ENCODE data around the gene MLYCD.

MLYCD gene

DNA sequence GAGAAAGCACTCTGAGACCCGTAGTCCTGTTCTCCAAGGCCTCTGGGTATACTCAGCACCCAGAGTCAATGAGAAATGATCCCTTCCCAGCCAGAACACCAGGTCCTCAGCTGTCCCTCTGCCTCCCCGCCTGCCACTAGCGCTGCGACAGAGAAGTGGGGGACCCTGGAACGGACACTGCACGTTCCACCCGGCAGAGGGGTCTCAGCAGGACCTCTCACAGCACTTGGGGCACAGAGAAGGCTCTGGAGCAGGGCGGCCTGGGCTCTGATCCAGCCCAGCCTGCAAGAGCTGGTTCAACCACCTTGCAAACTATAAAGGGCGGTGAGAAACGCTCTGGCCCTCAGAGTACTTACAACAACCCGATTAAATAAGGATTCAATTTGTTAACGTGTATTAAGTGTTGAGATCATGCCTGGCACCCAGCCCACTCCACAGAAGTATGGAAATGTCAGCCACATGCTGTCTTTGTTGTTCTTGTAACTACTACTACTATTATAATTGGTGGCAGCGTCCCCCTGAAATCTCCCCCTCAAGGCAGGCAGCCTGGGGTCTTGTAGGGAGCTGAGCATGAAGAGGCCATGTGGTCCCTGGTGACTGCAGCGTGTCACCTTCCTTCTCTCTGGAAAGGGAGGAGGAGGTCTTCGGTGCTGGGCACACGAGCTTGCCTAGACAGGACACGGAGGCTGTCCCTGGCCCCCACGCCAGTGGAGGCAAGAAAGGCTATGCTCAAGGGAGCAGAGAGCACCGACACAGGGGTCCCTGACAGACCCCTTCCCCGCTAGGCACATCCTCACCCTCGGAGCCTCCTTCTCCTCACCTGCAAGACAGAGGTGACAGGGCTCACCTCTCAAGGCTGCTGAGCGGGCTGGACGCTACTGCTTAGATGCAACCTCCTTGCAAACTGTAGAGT, 56.6 kb downstream of the MLYCD start:
- H3K4me1 ChIP-seq (ENCODE audit: control insufficient read depth, insufficient read depth, low read length), result peaks cover 38% of the 10 kb centered on the region
- H3K9me3 ChIP-seq (ENCODE audit: control insufficient read depth, low read length), result no peaks in the 10 kb centered on the region
- H3K27me3 ChIP-seq (ENCODE audit: control insufficient read depth, insufficient read depth, low read length), result no peaks in the 10 kb centered on the region
- peaks cover 9% of the 10 kb centered on the region for H3K36me3 ChIP-seq (ENCODE audit: control insufficient read depth, insufficient read depth, low read length)
- no peak overlapping the region for H3K4me3 ChIP-seq (ENCODE audit: low read length)
- no peak overlapping the region for H3K9ac ChIP-seq (ENCODE audit: low read length)

DNA sequence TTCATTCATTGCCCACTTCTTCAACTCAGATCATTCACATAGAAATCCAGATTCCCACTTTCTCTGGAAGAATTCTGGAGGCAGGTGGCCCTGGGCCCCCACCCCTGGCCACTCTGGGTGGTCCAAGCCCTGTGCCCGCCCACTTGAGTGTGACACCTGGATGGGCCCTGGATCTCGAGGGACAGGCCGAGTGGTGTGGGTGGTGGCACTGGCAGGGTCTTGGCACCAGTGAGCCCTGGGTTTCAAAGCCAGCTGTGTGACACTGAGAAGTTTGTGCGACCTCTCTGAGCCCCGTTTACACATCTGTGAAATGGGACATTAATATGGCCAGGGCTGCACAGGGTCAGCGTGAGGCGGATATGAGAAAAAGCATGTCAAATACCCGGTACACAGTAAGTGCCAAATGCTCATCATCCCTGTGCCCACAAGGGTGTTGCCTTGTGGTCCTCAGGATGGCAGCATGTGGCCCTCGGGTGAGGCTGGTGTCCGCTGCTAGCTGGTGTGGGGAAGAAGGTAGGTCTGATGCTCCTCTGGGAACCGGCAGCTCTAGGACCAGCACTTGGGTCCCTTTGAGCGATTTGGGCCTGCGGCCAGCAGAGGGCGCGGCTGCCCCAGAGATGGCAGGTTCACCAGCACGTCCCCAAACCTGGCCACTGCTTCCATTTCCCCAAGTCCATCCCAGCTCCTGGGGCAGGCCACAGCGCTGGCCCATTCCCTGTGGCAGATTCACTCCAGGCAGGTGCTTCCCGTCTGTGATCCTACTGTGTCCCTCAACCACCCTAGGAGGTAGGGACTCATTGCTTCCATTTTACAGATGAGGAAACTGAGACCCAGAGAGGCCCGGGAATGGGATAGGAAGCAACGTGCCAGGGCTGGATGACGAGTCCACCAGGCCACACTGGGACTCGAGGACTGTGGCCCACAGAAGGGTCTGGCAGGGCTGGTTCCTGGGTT, 57.7 kb downstream of the MLYCD start:
- Histone ChIP-seq H3K4me3 (ENCODE audit: low read length) (no peak overlapping the region), H3K36me3 (ENCODE audit: control insufficient read depth, insufficient read depth, low read length) (peaks cover 9% of the 10 kb centered on the region), H3K9ac (ENCODE audit: low read length) (no peak overlapping the region), H3K27me3 (ENCODE audit: control insufficient read depth, insufficient read depth, low read length) (no peaks in the 10 kb centered on the region), H3K4me1 (ENCODE audit: control insufficient read depth, insufficient read depth, low read length) (peaks cover 38% of the 10 kb centered on the region), H3K9me3 (ENCODE audit: control insufficient read depth, low read length) (no peaks in the 10 kb centered on the region)

DNA sequence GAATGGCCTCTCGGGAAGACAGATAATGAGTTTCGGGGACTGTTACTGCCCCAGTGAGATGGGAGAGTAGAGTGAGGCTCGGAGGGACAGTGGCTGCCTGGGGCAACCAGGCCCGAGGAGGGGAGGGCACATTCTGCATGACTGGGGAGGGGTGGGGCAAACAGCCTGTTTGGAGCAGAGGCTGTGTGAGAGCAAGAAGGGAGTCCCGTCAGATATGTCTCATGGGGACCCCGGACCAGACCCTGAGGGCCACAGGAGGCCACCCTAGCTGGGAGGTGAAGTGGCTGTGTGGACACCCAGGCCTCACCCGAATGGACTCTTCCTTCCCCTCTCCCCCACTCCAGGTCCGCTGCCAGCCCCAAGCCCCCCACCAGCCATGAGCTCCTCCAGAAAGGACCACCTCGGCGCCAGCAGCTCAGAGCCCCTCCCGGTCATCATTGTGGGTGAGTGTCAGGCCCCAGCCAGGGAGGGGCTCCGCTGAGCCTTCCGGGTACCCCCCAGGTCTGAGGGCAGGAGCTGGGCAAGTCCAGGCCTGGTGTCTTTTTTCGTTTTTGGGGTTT, 58.5 kb downstream of the MLYCD start:
- Histone ChIP-seq H3K4me1 (ENCODE audit: control insufficient read depth, insufficient read depth, low read length) (peaks cover 37% of the 10 kb centered on the region), H3K9ac (ENCODE audit: low read length) (no peak overlapping the region), H3K4me3 (ENCODE audit: low read length) (no peak overlapping the region)

DNA sequence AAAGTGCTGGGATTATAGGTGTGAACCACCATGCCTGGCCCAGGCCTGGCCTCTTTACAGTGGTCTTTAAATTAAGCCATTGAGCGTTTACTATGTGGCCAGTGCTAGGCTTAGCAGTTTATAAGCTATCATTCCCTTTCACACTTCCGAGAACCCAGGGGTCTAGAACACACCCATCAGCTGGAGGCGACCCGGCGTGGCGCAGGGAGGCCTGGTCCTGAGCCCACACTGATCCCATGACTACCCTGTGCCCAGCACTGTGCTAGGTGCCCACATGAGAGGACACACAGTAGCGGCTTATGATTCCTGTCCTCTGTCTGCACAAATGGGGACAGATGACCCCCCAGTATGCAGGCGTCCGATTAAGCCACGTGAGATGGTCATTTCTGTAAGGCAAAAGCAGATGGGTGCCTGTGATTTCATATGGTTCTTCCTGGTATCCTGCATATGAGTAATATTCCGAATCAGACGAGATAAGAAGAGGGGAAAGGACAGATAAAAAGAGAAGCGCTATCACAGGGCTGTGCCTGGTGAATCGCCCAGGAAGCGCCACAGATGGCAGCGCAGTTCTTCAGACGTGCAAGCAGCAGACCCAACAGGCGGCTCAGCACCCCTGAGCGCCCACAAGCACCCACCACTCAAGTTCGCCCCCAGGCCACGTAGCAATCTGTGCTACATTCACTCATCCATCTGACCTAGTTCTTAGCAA, 59.4 kb downstream of the MLYCD start:
- H3K36me3 ChIP-seq (ENCODE audit: control insufficient read depth, insufficient read depth, low read length), result peaks cover 9% of the 10 kb centered on the region

More for the DNA sequence above, 58.5 kb downstream of the MLYCD start:
- H3K9me3 ChIP-seq (ENCODE audit: control insufficient read depth, low read length), result no peaks in the 10 kb centered on the region
- peaks cover 9% of the 10 kb centered on the region for H3K36me3 ChIP-seq (ENCODE audit: control insufficient read depth, insufficient read depth, low read length)
- no peaks in the 10 kb centered on the region for H3K27me3 ChIP-seq (ENCODE audit: control insufficient read depth, insufficient read depth, low read length)

DNA sequence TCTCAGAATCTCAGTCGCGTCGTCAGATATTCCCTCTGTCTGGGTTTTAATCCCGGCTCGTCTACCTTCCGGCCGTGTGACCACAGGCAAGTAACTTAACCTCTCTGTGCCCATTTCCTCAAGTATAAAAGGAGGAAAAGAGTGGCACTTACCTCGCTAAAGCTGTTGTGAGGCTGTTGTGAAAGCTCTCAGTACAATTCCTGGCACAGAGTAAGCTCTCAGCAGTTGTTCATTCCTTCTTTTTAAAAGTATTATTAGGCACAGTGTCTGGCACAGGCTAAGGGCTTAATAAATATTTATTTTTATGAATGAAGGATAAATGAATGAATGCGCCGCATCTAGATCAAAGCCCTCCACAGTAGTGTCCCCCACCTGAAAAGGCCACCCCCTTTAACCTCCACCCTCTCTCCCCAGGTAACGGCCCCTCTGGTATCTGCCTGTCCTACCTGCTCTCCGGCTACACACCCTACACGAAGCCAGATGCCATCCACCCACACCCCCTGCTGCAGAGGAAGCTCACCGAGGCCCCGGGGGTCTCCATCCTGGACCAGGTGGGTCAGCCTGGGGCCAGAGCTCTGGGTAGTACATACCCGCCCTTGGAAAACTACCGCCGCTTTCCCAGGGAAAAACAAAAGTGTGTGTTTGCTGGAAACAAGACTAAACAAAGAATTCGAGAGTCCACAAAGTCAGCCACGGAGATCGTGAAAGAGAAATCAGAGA, 60.1 kb downstream of the MLYCD start:
- H3K27me3 ChIP-seq (ENCODE audit: control insufficient read depth, insufficient read depth, low read length), result no peaks in the 10 kb centered on the region
- no peak overlapping the region for H3K9ac ChIP-seq (ENCODE audit: low read length)
- peaks cover 22% of the 10 kb centered on the region for H3K4me1 ChIP-seq (ENCODE audit: control insufficient read depth, insufficient read depth, low read length)
- no peak overlapping the region for H3K4me3 ChIP-seq (ENCODE audit: low read length)
- H3K9me3 ChIP-seq (ENCODE audit: control insufficient read depth, low read length), result no peaks in the 10 kb centered on the region
- H3K36me3 ChIP-seq (ENCODE audit: control insufficient read depth, insufficient read depth, low read length), result peaks cover 9% of the 10 kb centered on the region

More for the DNA sequence above, 59.4 kb downstream of the MLYCD start:
- Histone ChIP-seq H3K27me3 (ENCODE audit: control insufficient read depth, insufficient read depth, low read length) (no peaks in the 10 kb centered on the region), H3K9ac (ENCODE audit: low read length) (no peak overlapping the region), H3K9me3 (ENCODE audit: control insufficient read depth, low read length) (no peaks in the 10 kb centered on the region), H3K4me3 (ENCODE audit: low read length) (no peak overlapping the region), H3K4me1 (ENCODE audit: control insufficient read depth, insufficient read depth, low read length) (peaks cover 28% of the 10 kb centered on the region)

DNA sequence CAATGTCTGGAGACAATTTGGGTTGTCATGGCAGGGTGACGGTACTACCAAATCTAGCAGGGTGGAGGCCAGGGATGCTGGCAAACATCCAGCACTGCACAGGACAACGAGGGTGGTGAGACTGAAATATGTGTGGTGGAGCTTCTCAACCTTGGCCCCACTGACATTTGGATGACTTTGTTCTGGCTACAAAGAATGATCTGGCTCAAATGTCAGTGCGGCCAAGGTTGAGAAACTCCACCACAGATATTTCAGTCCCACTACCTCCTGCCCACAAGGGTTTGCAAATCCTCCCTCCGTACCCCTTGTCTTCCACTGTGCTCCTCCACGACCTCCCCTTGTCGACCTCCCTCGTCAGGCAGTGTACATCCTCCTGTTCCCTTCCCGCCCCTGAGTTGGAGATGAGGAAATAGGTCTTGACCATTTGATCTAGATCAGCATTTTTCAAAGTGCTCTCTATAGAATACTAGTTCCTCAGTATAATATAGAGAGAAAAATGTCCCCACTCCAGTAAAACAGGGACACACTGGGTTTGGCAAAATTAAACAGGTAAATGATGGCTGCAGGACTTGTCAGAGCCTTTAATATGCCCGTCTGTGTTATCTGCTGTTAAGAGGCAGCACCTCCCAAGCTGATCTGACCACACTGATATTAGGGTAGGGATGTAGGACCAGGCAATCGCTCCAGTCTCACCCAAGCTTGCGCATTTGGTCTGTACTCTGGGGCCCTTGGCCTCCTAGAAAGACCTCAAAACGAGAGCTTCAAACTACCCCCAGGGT, 60.9 kb downstream of the MLYCD start:
- Histone ChIP-seq H3K4me3 (ENCODE audit: low read length) (no peak overlapping the region), H3K27me3 (ENCODE audit: control insufficient read depth, insufficient read depth, low read length) (no peaks in the 10 kb centered on the region), H3K36me3 (ENCODE audit: control insufficient read depth, insufficient read depth, low read length) (peaks cover 9% of the 10 kb centered on the region), H3K9ac (ENCODE audit: low read length) (no peak overlapping the region), H3K9me3 (ENCODE audit: control insufficient read depth, low read length) (no peaks in the 10 kb centered on the region), H3K4me1 (ENCODE audit: control insufficient read depth, insufficient read depth, low read length) (peaks cover 15% of the 10 kb centered on the region)

DNA sequence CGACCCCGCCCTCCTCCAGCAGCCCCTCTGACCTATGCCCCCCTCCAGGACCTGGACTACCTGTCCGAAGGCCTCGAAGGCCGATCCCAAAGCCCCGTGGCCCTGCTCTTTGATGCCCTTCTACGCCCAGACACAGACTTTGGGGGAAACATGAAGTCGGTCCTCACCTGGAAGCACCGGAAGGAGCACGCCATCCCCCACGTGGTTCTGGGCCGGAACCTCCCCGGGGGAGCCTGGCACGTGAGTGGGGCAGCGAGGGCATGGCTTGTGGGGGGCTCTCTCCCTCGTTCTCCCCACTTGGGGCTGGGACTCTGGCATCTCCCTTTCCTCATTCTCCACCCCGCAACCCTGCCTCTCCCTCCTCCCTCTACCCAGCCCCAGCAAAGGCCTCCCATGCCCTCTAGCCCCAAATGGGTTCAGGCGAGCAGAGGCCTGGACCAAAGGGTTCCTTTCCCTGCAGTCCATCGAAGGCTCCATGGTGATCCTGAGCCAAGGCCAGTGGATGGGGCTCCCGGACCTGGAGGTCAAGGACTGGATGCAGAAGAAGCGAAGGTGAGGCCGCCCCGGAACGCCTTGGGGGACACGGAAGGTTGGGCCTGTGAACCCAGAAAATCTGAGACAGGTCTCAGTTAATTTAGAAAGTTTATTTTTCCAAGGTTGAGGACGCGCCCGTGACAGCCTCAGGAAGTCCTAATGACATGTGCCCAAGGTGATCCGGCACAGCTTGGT, 61.8 kb downstream of the MLYCD start:
- no peak overlapping the region for H3K4me3 ChIP-seq (ENCODE audit: low read length)
- H3K36me3 ChIP-seq (ENCODE audit: control insufficient read depth, insufficient read depth, low read length), result peaks cover 9% of the 10 kb centered on the region
- H3K27me3 ChIP-seq (ENCODE audit: control insufficient read depth, insufficient read depth, low read length), result no peaks in the 10 kb centered on the region
- peaks cover 11% of the 10 kb centered on the region for H3K4me1 ChIP-seq (ENCODE audit: control insufficient read depth, insufficient read depth, low read length)
- H3K9ac ChIP-seq (ENCODE audit: low read length), result no peak overlapping the region
- no peaks in the 10 kb centered on the region for H3K9me3 ChIP-seq (ENCODE audit: control insufficient read depth, low read length)

DNA sequence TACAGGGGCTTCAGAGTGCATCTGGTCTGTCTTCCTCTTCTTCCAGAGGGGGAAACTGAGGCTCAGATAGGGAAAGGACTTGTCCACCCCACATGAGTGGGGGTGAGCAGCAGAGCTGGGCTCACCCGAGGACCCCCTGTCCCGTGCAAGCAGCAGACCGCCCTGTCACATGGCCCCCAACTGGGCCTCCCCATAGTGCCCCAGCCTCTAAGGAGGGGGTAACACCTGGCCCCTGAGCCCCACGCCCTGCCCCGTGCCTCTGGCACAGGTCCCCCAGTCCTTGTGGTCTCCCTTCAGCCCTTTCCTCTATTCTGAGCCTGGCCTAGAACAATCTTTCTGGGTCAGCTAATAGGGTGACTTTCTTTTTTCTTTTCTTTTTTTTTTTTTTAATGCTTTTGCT, 62.7 kb downstream of the MLYCD start:
- no peak overlapping the region for H3K4me3 ChIP-seq (ENCODE audit: low read length)
- no peak overlapping the region for H3K9ac ChIP-seq (ENCODE audit: low read length)
- H3K27me3 ChIP-seq (ENCODE audit: control insufficient read depth, insufficient read depth, low read length), result no peaks in the 10 kb centered on the region
- H3K4me1 ChIP-seq (ENCODE audit: control insufficient read depth, insufficient read depth, low read length), result peaks cover 5% of the 10 kb centered on the region
- H3K9me3 ChIP-seq (ENCODE audit: control insufficient read depth, low read length), result no peaks in the 10 kb centered on the region
- H3K36me3 ChIP-seq (ENCODE audit: control insufficient read depth, insufficient read depth, low read length), result peaks cover 9% of the 10 kb centered on the region

DNA sequence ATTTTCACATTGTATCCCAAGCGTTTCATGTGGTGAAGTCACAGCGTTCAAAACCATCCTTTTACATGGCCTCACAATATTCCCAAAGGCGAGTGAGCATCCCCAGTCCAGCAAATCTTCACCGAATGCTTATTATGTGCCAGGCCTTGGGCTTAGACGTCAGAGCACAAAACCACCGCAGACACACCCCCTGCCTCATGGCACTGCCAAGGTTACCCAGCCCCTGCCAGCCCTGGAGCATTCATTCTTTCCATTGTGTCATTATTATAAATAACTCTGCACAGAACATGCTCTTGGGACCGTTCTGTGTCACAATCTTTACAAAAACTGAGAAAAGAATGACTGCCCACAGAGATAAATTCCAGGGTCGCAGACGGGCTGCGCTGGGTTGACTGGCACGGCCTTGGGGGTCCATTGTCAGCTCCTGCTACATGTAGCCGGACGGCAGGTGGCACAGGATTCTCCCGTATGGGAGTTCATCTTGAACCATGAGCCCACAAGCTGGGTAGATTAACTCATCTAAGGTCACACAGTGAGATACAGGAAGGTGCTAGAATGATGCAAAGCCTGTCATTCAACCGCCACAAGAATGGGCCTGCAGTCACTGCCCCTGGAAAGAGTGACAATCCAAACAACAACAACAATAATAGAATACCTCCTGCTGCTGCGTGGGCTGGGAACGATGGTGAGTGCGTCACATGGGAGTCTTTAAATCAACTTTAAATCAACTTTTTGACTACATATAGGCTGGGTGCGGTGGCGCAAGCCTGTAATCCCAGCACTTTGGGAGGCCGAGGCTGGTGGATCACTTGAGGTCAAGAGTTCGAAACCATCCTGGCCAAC, 64.6 kb downstream of the MLYCD start:
- Histone ChIP-seq H3K9ac (ENCODE audit: low read length) (no peak overlapping the region), H3K4me1 (ENCODE audit: control insufficient read depth, insufficient read depth, low read length) (no peaks in the 10 kb centered on the region)

More for the DNA sequence above, 64.6 kb downstream of the MLYCD start:
- no peaks in the 10 kb centered on the region for H3K9me3 ChIP-seq (ENCODE audit: control insufficient read depth, low read length)
- no peak overlapping the region for H3K4me3 ChIP-seq (ENCODE audit: low read length)
- H3K27me3 ChIP-seq (ENCODE audit: control insufficient read depth, insufficient read depth, low read length), result no peaks in the 10 kb centered on the region
- peaks cover 9% of the 10 kb centered on the region for H3K36me3 ChIP-seq (ENCODE audit: control insufficient read depth, insufficient read depth, low read length)
